ENCODE data around the gene SIRPB1.
"Not testable (repeated sequence)": the region's sequence is repeated elsewhere in the genome, so short reads cannot be mapped to it uniquely, and the experiment has no call there.

Gene SIRPB1

GRCh38 chr20:1635291-1635979 is 15.6 kb upstream of the SIRPB1 start:
- DNase-seq: no peak

- no peak for DNase-seq
These were observed 13.7 kb upstream of the SIRPB1 start for GRCh38 chr20:1633535-1633934.

- DNase-seq: no peak
These were observed 12.4 kb upstream of the SIRPB1 start for GRCh38 chr20:1632178-1632577.

- no peak for DNase-seq
These were observed 11.7 kb upstream of the SIRPB1 start for GRCh38 chr20:1631309-1632151.

- no peak for DNase-seq
These were observed 10.4 kb upstream of the SIRPB1 start for GRCh38 chr20:1630186-1630585.

GRCh38 chr20:1629321-1629720 is 9.5 kb upstream of the SIRPB1 start:
- DNase-seq: no peak

- DNase-seq: no peak
These were observed 8.8 kb upstream of the SIRPB1 start for GRCh38 chr20:1628621-1629020.

- no peak for DNase-seq
These were observed 7.4 kb upstream of the SIRPB1 start for GRCh38 chr20:1627200-1627550.

- DNase-seq: no peak
These were observed 6.9 kb upstream of the SIRPB1 start for GRCh38 chr20:1626528-1627199.

- no peak for DNase-seq
These were observed 5.4 kb upstream of the SIRPB1 start for GRCh38 chr20:1625083-1625690.

- no peak for DNase-seq
These were observed 3.8 kb upstream of the SIRPB1 start for GRCh38 chr20:1623501-1624205.

- peak; percentile 55 for DNase-seq
These were observed 2.6 kb upstream of the SIRPB1 start for GRCh38 chr20:1622450-1622849.

GRCh38 chr20:1621316-1621715 is 1.5 kb upstream of the SIRPB1 start:
- no peak for DNase-seq

- no peak for DNase-seq
These were observed 762 bp downstream of the SIRPB1 start for GRCh38 chr20:1618954-1619540.

- DNase-seq: no peak
These were observed 1.3 kb downstream of the SIRPB1 start for GRCh38 chr20:1618479-1618878.

GRCh38 chr20:1616858-1617434 is 2.9 kb downstream of the SIRPB1 start:
- no peak for DNase-seq

GRCh38 chr20:1610404-1610803 is 9.4 kb downstream of the SIRPB1 start:
- not testable (repeated sequence) for DNase-seq

- DNase-seq: not testable (repeated sequence)
These were observed 11.0 kb downstream of the SIRPB1 start for GRCh38 chr20:1608678-1609347.

- no peak for DNase-seq
These were observed 19.1 kb downstream of the SIRPB1 start for GRCh38 chr20:1600736-1601135.

GRCh38 chr20:1595333-1595732 is 24.5 kb downstream of the SIRPB1 start:
- no peak for DNase-seq
